ENCODE results near the gene GNPTAB. TPM values are rescaled to one million over a fixed set of nuclear protein-coding genes. Genes with fewer than 3 reads are reported as not detected.

The GNPTAB gene
- total and polyA plus RNA-seq, 7 donors = 10.3 to 36.1 (median 15.3) TPM

DNA sequence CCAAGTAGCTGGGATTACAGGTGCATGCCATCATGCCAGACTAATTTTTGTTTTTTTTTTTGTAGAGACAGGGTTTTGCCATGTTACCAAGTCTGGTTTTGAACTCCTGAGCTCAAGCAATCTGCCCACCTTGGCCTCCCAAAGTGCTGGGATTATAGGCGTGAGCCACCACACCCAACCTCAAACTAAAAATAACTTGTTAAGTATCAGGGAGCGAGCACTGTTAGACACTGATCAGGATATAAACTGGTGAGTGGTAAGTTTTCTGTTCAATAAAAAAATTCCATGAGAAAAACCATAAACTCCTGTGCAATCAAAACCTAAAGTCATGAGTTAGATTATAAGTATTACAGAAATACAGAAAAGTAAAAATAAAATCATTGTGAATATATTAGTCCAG is 46.9 kb downstream of the GNPTAB start:
- H3K36me3 ChIP-seq (ENCODE audit: insufficient read depth in 1 of 2, low read depth in 1 of 2) = peaks cover 0 to 15% of the 10 kb centered on the region in 2 donors
- peaks cover 10% of the 10 kb centered on the region for H3K4me1 ChIP-seq
- DNase-seq (no peak), ATAC-seq (peak in 2 of 4 donors; percentile 11 to 17)
- TF ChIP-seq, protein P1, sequence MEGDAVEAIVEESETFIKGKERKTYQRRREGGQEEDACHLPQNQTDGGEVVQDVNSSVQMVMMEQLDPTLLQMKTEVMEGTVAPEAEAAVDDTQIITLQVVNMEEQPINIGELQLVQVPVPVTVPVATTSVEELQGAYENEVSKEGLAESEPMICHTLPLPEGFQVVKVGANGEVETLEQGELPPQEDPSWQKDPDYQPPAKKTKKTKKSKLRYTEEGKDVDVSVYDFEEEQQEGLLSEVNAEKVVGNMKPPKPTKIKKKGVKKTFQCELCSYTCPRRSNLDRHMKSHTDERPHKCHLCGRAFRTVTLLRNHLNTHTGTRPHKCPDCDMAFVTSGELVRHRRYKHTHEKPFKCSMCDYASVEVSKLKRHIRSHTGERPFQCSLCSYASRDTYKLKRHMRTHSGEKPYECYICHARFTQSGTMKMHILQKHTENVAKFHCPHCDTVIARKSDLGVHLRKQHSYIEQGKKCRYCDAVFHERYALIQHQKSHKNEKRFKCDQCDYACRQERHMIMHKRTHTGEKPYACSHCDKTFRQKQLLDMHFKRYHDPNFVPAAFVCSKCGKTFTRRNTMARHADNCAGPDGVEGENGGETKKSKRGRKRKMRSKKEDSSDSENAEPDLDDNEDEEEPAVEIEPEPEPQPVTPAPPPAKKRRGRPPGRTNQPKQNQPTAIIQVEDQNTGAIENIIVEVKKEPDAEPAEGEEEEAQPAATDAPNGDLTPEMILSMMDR (IDR thresholded peaks at IDR 0.05) = no peak
- no peak overlapping the region for H3K4me3 ChIP-seq
- H3K27ac ChIP-seq = peak overlapping the region; percentile 78
- H3K27me3 ChIP-seq (ENCODE audit: insufficient read depth in 3 of 3, low read length in 2 of 3) = no peaks in the 10 kb centered on the region
- intact Hi-C loops (cut with DNase I) = no loop called here
- no peaks in the 10 kb centered on the region for H3K9me3 ChIP-seq
- WGBS, 3 donors = 35 to 73% (median 41%) methylated on average over 2 of the region's 2 CpGs

DNA sequence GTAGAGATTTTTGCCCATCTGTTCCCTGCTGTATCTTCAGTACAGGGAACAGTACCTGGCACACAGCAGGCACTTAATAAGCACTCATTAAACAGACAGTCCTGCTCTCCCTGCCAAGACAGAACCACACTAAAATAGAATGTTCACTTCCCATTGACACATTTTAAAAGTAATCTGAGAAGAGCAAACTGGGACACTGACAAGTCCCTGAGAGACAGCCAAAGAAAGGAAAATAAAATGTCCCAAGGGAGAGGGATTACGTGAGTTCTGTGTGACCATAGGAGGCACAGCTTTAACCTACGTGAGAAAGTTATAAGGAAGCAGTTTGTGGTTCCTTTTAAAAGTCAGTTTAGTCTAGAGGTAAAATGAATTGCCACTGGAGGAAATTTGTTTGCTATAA is 47.6 kb downstream of the GNPTAB start:
- Histone ChIP-seq H3K4me3 (no peak overlapping the region), H3K9me3 (no peaks in the 10 kb centered on the region), H3K27me3 (ENCODE audit: insufficient read depth in 3 of 3, low read length in 2 of 3) (no peaks in the 10 kb centered on the region), H3K4me1 (peaks cover 15% of the 10 kb centered on the region), H3K36me3 (ENCODE audit: insufficient read depth in 1 of 2, low read depth in 1 of 2) (peaks cover 0 to 13% of the 10 kb centered on the region in 2 donors), H3K27ac (peak overlapping the region; percentile 78)
- WGBS, 3 donors = 13 to 30% (median 15%) methylated on average over 2 of the region's 2 CpGs
- ATAC-seq = peak; percentile 84 to 96 (median 90)
- intact Hi-C loops (cut with DNase I) = no loop called here
- TF ChIP-seq, protein P1 (IDR thresholded peaks at IDR 0.05) = no peak
- DNase-seq = no peak

DNA sequence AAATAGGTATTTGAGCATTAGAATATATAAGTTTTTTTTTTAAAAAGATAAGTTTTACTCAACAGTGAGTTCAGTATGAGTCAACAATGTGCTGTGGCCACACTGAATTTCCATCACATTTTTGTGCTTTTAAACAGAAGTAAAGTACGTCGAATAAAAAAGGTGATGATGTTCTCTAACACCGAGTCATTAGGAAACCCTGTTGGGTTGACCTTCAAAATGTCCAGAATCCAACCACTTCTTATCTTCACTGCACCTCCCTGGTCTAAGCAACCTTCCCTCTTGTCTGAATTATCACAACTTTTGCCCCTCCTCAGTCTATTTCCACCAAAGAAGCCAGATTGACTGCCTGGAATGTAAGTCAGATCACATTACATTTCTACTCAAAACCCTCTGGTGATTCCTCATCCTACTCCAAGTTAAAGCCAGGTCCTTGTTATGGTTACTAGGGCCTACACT is 48.5 kb downstream of the GNPTAB start:
- H3K36me3 ChIP-seq (ENCODE audit: insufficient read depth in 1 of 2, low read depth in 1 of 2) = peaks cover 0 to 6% of the 10 kb centered on the region in 2 donors
- intact Hi-C loops (cut with DNase I) = no loop called here
- H3K4me1 ChIP-seq = peaks cover 24% of the 10 kb centered on the region
- ATAC-seq (no peak), DNase-seq (no peak)
- no peaks in the 10 kb centered on the region for H3K27me3 ChIP-seq (ENCODE audit: insufficient read depth in 3 of 3, low read length in 2 of 3)
- TF ChIP-seq, protein P1 (IDR thresholded peaks at IDR 0.05) = no peak
- no peaks in the 10 kb centered on the region for H3K9me3 ChIP-seq
- 92 to 98% (median 95%) methylated on average over 3 of the region's 3 CpGs for WGBS, 3 donors
- H3K27ac ChIP-seq = peak overlapping the region; percentile 78
- no peak overlapping the region for H3K4me3 ChIP-seq

DNA sequence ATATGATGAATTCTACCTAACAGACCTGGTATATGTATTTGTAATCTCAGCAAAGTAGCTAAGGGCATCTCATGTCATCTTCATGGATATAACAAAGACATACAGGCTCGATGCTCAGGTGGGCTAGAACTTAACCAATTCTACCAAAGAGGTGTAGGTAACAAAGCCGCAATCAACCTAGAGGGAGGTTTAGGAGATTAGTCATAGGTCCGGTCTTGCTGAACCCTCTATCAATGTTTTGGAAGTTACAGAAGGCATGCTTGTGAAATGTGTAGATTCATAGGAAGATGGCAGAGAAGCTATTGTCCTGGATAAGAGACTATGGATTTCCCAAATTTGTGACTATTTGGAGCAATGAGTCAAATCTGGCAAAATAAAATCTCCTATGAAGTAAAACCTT is 48.9 kb downstream of the GNPTAB start:
- H3K36me3 ChIP-seq (ENCODE audit: insufficient read depth in 1 of 2, low read depth in 1 of 2) = peaks cover 0 to 6% of the 10 kb centered on the region in 2 donors
- WGBS, 3 donors = 91 to 94% (median 92%) methylated on average over 3 of the region's 3 CpGs
- H3K4me3 ChIP-seq = no peak overlapping the region
- DNase-seq = no peak
- intact Hi-C loops (cut with DNase I) = no loop called here
- ATAC-seq = no peak
- no peaks in the 10 kb centered on the region for H3K27me3 ChIP-seq (ENCODE audit: insufficient read depth in 3 of 3, low read length in 2 of 3)
- H3K9me3 ChIP-seq = no peaks in the 10 kb centered on the region
- H3K4me1 ChIP-seq = peaks cover 28% of the 10 kb centered on the region
- no peak overlapping the region for H3K27ac ChIP-seq
- TF ChIP-seq, protein P1 (IDR thresholded peaks at IDR 0.05) = no peak

DNA sequence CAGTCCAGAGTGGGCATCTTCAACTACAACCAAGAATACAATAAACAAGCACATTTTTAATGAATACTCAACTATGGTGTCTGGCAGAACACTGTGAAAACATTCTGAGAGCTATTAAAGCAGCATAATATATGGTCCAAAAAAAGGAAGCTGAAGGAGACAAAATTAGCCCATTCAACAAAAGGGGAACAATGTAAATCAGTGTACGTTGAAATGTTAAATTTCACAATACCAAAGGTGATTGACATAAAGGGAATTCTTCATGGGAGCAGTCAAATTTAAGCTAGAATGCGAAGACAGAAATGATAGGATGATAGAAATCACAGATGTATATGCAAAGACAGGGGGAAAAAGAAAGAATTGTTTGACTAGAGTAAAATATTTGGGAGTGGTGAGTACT is 50.2 kb downstream of the GNPTAB start:
- Histone ChIP-seq H3K4me1 (peaks cover 28% of the 10 kb centered on the region), H3K27me3 (ENCODE audit: insufficient read depth in 3 of 3, low read length in 2 of 3) (no peaks in the 10 kb centered on the region), H3K9me3 (no peaks in the 10 kb centered on the region), H3K27ac (no peak overlapping the region), H3K36me3 (ENCODE audit: insufficient read depth in 1 of 2, low read depth in 1 of 2) (peaks cover 0 to 10% of the 10 kb centered on the region in 2 donors), H3K4me3 (no peak overlapping the region)
- ATAC-seq (no peak), DNase-seq (no peak)
- intact Hi-C loops (cut with DNase I) = no loop called here
- TF ChIP-seq, protein P1 (IDR thresholded peaks at IDR 0.05) = no peak
- WGBS, 3 donors = 82 to 95% (median 83%) methylated on average over 2 of the region's 2 CpGs
